HAP-1 (cell line): ENCODE data around the gene MAPK9.

Experiments used
- DNase-seq, 2 experiments: peaks; one replicate each; pipeline ENCODE4 v3.0.0-alpha.2; 2016 to 2020; ENCODE audit warnings: low spot score in 2 of 2
- H3K27me3 ChIP-seq: fragments of 250-450 bp; sonication (Bioruptor Pico); 2 replicates; pipeline ENCODE4 v1.5.1; 2020; ENCODE audit warnings: low read depth, mild to moderate bottlenecking, moderate library complexity
- H3K36me3 ChIP-seq: fragments of 250-450 bp; sonication (Bioruptor Pico); replicated peaks from 2 replicates; pipeline ENCODE4 v1.5.1; 2020; ENCODE audit warnings: mild to moderate bottlenecking
- H3K4me1 ChIP-seq: fragments of 250-450 bp; sonication (Bioruptor Pico); 2 replicates; pipeline ENCODE4 v1.5.1; 2020; ENCODE audit warnings: mild to moderate bottlenecking
- H3K4me3 ChIP-seq: fragments of 250-450 bp; sonication (Bioruptor Pico); 2 replicates; pipeline ENCODE4 v1.5.1; 2020; ENCODE audit warnings: mild to moderate bottlenecking, moderate library complexity
- H3K9me3 ChIP-seq: fragments of 250-450 bp; sonication (Bioruptor Pico); 2 replicates; pipeline ENCODE4 v1.5.1; 2020; ENCODE audit warnings: mild to moderate bottlenecking, moderate library complexity
- in situ Hi-C: fragments of 300-500 bp; cut with MboI; formaldehyde crosslinking; loops from 3 replicates; pipeline ENCODE4 v1.14.3; 2020; ENCODE audit warnings: low sequenced_read_pairs, inconsistent platforms, mixed read lengths

The MAPK9 gene

GRCh38 chr5:180187767-180188166 is 104.1 kb downstream of the MAPK9 start:
- no peaks in the 10 kb centered on the region for H3K27me3 ChIP-seq
- no peaks in the 10 kb centered on the region for H3K36me3 ChIP-seq
- H3K4me1 ChIP-seq = no peaks in the 10 kb centered on the region
- H3K4me3 ChIP-seq = no peak overlapping the region
- no peak for DNase-seq
- in situ Hi-C loops = no loop called here
- H3K9me3 ChIP-seq = peaks cover 3% of the 10 kb centered on the region
